ENCODE measurements around the gene SYNDIG1. TPM values are rescaled to one million over a fixed set of nuclear protein-coding genes. Genes with fewer than 3 reads are reported as not detected.

The SYNDIG1 gene
- total and polyA plus RNA-seq, 9 of the 15 experiments (the other 6 are each of a cell fraction or from before 2014, with no cell fraction given) = not detected

DNA sequence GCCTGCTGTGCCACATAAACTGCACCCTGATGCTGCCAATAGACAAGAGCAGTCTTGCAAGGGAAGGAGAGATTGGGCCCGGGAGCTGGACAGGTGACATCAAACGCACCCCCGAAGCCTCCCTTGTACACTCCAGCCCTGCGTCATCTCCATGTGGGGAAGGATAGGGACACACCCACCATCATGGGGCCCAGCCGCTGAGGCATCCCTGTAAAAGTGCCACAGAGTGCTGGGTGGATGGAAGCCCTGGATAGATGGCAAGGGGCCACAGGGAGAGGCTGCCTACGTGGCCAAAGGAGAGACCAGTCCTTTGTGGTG, 117.1 kb downstream of the SYNDIG1 start:
- DNase-seq (ENCODE audit: extremely low read depth in 1 of 4, low spot score in 3 of 4) = no peak
- Histone ChIP-seq H2AFZ (ENCODE audit: low read depth, low read length) (no peak overlapping the region), H3K27ac (ENCODE audit: extremely low read depth, low read depth, low read length) (no peak overlapping the region), H3K27me3 (ENCODE audit: control insufficient read depth in 2 of 2, insufficient read depth in 2 of 2, low read length in 2 of 2) (peaks cover 0 to 7% of the 10 kb centered on the region in 2 experiments; a peak in 1 of 5 replicates), H3K9ac (ENCODE audit: insufficient read depth in 1 of 2, low read depth in 2 of 2, low read length in 2 of 2) (no peak overlapping the region), H3K9me3 (replicated peaks; ENCODE audit: control insufficient read depth, insufficient read depth, low read depth, low read length) (no peaks in the 10 kb centered on the region), H3K4me3 (no peak overlapping the region), H4K20me1 (replicated peaks; ENCODE audit: control insufficient read depth, insufficient read depth, low read length) (no peaks in the 10 kb centered on the region), H3K9me1 (ENCODE audit: control insufficient read depth, insufficient read depth, low read length) (no peaks in the 10 kb centered on the region), H3K4me1 (replicated peaks in 1 of 2; ENCODE audit: control insufficient read depth in 2 of 2, insufficient read depth in 2 of 2, low read length in 2 of 2) (no peaks in the 10 kb centered on the region; a peak in 1 of 5 replicates), H3K79me2 (ENCODE audit: control insufficient read depth, insufficient read depth, low read length) (no peaks in the 10 kb centered on the region), H3K36me3 (ENCODE audit: control insufficient read depth, insufficient read depth, low read length) (no peaks in the 10 kb centered on the region), H3K4me2 (ENCODE audit: insufficient read depth, low read length) (no peak overlapping the region)
- POLR2A ChIA-PET = interaction anchor here (0.6 kb wide), 1 partner anchor 161 kb away, joined by 3 read pairs; no protein-coding TSS in a partner anchor
- no peak for ATAC-seq
- no TSS peak for BruUV-seq (replicated peaks)
- 5% methylated on average over 5 of the region's 6 CpGs for WGBS (ENCODE audit: insufficient coverage, low coverage, missing lambda C conversion rate)
- CTCF ChIA-PET (ENCODE audit: low intra/inter-chr PET ratio) = no interaction called here
- FAIRE-seq = no peak
- in situ Hi-C loops (cut with MboI) = no loop called here
- intact Hi-C loops (cut with micrococcal nuclease) = no loop called here
- TF ChIP-seq BHLHE40 (IDR thresholded peaks at IDR 0.05; ENCODE audit: low read length) (no peak), TCF7L2 (IDR thresholded peaks at IDR 0.05; ENCODE audit: low read depth, low read length) (no peak), SREBF2 (CRISPR knock-in tag; IDR thresholded peaks at IDR 0.05) (no peak), ZNF253 (CRISPR knock-in tag; conservative IDR thresholded peaks at IDR 0.05) (no peak)
- TF ChIP-seq, protein P1, sequence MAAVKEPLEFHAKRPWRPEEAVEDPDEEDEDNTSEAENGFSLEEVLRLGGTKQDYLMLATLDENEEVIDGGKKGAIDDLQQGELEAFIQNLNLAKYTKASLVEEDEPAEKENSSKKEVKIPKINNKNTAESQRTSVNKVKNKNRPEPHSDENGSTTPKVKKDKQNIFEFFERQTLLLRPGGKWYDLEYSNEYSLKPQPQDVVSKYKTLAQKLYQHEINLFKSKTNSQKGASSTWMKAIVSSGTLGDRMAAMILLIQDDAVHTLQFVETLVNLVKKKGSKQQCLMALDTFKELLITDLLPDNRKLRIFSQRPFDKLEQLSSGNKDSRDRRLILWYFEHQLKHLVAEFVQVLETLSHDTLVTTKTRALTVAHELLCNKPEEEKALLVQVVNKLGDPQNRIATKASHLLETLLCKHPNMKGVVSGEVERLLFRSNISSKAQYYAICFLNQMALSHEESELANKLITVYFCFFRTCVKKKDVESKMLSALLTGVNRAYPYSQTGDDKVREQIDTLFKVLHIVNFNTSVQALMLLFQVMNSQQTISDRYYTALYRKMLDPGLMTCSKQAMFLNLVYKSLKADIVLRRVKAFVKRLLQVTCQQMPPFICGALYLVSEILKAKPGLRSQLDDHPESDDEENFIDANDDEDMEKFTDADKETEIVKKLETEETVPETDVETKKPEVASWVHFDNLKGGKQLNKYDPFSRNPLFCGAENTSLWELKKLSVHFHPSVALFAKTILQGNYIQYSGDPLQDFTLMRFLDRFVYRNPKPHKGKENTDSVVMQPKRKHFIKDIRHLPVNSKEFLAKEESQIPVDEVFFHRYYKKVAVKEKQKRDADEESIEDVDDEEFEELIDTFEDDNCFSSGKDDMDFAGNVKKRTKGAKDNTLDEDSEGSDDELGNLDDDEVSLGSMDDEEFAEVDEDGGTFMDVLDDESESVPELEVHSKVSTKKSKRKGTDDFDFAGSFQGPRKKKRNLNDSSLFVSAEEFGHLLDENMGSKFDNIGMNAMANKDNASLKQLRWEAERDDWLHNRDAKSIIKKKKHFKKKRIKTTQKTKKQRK (IDR thresholded peaks at IDR 0.05; ENCODE audit: borderline replicate concordance, low read depth, low read length) = no peak
- TF ChIP-seq, protein P2, sequence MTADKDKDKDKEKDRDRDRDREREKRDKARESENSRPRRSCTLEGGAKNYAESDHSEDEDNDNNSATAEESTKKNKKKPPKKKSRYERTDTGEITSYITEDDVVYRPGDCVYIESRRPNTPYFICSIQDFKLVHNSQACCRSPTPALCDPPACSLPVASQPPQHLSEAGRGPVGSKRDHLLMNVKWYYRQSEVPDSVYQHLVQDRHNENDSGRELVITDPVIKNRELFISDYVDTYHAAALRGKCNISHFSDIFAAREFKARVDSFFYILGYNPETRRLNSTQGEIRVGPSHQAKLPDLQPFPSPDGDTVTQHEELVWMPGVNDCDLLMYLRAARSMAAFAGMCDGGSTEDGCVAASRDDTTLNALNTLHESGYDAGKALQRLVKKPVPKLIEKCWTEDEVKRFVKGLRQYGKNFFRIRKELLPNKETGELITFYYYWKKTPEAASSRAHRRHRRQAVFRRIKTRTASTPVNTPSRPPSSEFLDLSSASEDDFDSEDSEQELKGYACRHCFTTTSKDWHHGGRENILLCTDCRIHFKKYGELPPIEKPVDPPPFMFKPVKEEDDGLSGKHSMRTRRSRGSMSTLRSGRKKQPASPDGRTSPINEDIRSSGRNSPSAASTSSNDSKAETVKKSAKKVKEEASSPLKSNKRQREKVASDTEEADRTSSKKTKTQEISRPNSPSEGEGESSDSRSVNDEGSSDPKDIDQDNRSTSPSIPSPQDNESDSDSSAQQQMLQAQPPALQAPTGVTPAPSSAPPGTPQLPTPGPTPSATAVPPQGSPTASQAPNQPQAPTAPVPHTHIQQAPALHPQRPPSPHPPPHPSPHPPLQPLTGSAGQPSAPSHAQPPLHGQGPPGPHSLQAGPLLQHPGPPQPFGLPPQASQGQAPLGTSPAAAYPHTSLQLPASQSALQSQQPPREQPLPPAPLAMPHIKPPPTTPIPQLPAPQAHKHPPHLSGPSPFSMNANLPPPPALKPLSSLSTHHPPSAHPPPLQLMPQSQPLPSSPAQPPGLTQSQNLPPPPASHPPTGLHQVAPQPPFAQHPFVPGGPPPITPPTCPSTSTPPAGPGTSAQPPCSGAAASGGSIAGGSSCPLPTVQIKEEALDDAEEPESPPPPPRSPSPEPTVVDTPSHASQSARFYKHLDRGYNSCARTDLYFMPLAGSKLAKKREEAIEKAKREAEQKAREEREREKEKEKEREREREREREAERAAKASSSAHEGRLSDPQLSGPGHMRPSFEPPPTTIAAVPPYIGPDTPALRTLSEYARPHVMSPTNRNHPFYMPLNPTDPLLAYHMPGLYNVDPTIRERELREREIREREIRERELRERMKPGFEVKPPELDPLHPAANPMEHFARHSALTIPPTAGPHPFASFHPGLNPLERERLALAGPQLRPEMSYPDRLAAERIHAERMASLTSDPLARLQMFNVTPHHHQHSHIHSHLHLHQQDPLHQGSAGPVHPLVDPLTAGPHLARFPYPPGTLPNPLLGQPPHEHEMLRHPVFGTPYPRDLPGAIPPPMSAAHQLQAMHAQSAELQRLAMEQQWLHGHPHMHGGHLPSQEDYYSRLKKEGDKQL (CRISPR knock-in tag; IDR thresholded peaks at IDR 0.05; ENCODE audit: borderline replicate concordance) = no peak
- TF ChIP-seq, protein P3, sequence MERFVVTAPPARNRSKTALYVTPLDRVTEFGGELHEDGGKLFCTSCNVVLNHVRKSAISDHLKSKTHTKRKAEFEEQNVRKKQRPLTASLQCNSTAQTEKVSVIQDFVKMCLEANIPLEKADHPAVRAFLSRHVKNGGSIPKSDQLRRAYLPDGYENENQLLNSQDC (CRISPR knock-in tag; IDR thresholded peaks at IDR 0.05) = no peak
- TF ChIP-seq, protein P4, sequence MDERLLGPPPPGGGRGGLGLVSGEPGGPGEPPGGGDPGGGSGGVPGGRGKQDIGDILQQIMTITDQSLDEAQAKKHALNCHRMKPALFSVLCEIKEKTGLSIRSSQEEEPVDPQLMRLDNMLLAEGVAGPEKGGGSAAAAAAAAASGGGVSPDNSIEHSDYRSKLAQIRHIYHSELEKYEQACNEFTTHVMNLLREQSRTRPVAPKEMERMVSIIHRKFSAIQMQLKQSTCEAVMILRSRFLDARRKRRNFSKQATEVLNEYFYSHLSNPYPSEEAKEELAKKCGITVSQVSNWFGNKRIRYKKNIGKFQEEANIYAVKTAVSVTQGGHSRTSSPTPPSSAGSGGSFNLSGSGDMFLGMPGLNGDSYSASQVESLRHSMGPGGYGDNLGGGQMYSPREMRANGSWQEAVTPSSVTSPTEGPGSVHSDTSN (CRISPR knock-in tag; IDR thresholded peaks at IDR 0.05; ENCODE audit: low read depth) = no peak
- TF ChIP-seq, protein P4 (tag; conservative IDR thresholded peaks at IDR 0.05; ENCODE audit: low read depth) = no peak
- TF ChIP-seq, protein P5, sequence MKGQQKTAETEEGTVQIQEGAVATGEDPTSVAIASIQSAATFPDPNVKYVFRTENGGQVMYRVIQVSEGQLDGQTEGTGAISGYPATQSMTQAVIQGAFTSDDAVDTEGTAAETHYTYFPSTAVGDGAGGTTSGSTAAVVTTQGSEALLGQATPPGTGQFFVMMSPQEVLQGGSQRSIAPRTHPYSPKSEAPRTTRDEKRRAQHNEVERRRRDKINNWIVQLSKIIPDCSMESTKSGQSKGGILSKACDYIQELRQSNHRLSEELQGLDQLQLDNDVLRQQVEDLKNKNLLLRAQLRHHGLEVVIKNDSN (CRISPR knock-in tag; IDR thresholded peaks at IDR 0.05) = no peak
